Measurements from ENCODE around the gene ZSWIM6. TPM values are rescaled to one million over a fixed set of nuclear protein-coding genes. Genes with fewer than 3 reads are reported as not detected.
"Not testable (repeated sequence)": the region's sequence is repeated elsewhere in the genome, so short reads cannot be mapped to it uniquely, and the experiment has no call there.

Gene ZSWIM6
- total RNA-seq, 1 donor from 2014 or later: 20.7 TPM

GRCh38 chr5:61405511-61406295 is 73.6 kb downstream of the ZSWIM6 start:
- DNase-seq (ENCODE audit: extremely low spot score, unreplicated experiment): no peak
- Mint-ChIP-seq H3K4me3 (ENCODE audit: unreplicated experiment) (no peak overlapping the region), H3K27me3 (ENCODE audit: unreplicated experiment) (no peaks in the 10 kb centered on the region), H3K9me3 (ENCODE audit: unreplicated experiment) (no peaks in the 10 kb centered on the region), H3K27ac (ENCODE audit: unreplicated experiment) (no peak overlapping the region), H3K4me1 (ENCODE audit: unreplicated experiment) (peaks cover 68% of the 10 kb centered on the region), H3K36me3 (ENCODE audit: unreplicated experiment) (no peaks in the 10 kb centered on the region)
- TF ChIP-seq CTCF (IDR thresholded peaks at IDR 0.05): no peak

GRCh38 chr5:61406497-61406896 is 74.4 kb downstream of the ZSWIM6 start:
- DNase-seq (ENCODE audit: extremely low spot score, unreplicated experiment); H3K36me3 Mint-ChIP-seq (ENCODE audit: unreplicated experiment); H3K27ac Mint-ChIP-seq (ENCODE audit: unreplicated experiment); H3K9me3 Mint-ChIP-seq (ENCODE audit: unreplicated experiment); H3K27me3 Mint-ChIP-seq (ENCODE audit: unreplicated experiment); H3K4me3 Mint-ChIP-seq (ENCODE audit: unreplicated experiment): not testable (repeated sequence)
- peaks cover 70% of the 10 kb centered on the region for H3K4me1 Mint-ChIP-seq (ENCODE audit: unreplicated experiment)

- TF ChIP-seq CTCF (IDR thresholded peaks at IDR 0.05): no peak
- H3K9me3 Mint-ChIP-seq (ENCODE audit: unreplicated experiment): no peaks in the 10 kb centered on the region
- no peaks in the 10 kb centered on the region for H3K36me3 Mint-ChIP-seq (ENCODE audit: unreplicated experiment)
- peak overlapping the region; percentile 89 for H3K27ac Mint-ChIP-seq (ENCODE audit: unreplicated experiment)
- DNase-seq (ENCODE audit: extremely low spot score, unreplicated experiment): no peak
- H3K27me3 Mint-ChIP-seq (ENCODE audit: unreplicated experiment): no peaks in the 10 kb centered on the region
- peaks cover 66% of the 10 kb centered on the region for H3K4me1 Mint-ChIP-seq (ENCODE audit: unreplicated experiment)
- H3K4me3 Mint-ChIP-seq (ENCODE audit: unreplicated experiment): peak overlapping the region; percentile 74
Observed at GRCh38 chr5:61407706-61408270, 75.7 kb downstream of the ZSWIM6 start.

GRCh38 chr5:61408476-61409168 is 76.6 kb downstream of the ZSWIM6 start:
- TF ChIP-seq CTCF (IDR thresholded peaks at IDR 0.05): no peak
- H3K36me3 Mint-ChIP-seq (ENCODE audit: unreplicated experiment): no peaks in the 10 kb centered on the region
- H3K4me1 Mint-ChIP-seq (ENCODE audit: unreplicated experiment): peaks cover 58% of the 10 kb centered on the region
- no peaks in the 10 kb centered on the region for H3K27me3 Mint-ChIP-seq (ENCODE audit: unreplicated experiment)
- H3K27ac Mint-ChIP-seq (ENCODE audit: unreplicated experiment): peak overlapping the region; percentile 89
- DNase-seq (ENCODE audit: extremely low spot score, unreplicated experiment): peak; percentile 99
- H3K9me3 Mint-ChIP-seq (ENCODE audit: unreplicated experiment): no peaks in the 10 kb centered on the region
- H3K4me3 Mint-ChIP-seq (ENCODE audit: unreplicated experiment): peak overlapping the region; percentile 74

- TF ChIP-seq CTCF (IDR thresholded peaks at IDR 0.05): no peak
- no peaks in the 10 kb centered on the region for H3K9me3 Mint-ChIP-seq (ENCODE audit: unreplicated experiment)
- H3K27me3 Mint-ChIP-seq (ENCODE audit: unreplicated experiment): no peaks in the 10 kb centered on the region
- peaks cover 3% of the 10 kb centered on the region for H3K36me3 Mint-ChIP-seq (ENCODE audit: unreplicated experiment)
- H3K4me3 Mint-ChIP-seq (ENCODE audit: unreplicated experiment): peak overlapping the region; percentile 74
- DNase-seq (ENCODE audit: extremely low spot score, unreplicated experiment): no peak
- H3K4me1 Mint-ChIP-seq (ENCODE audit: unreplicated experiment): peaks cover 59% of the 10 kb centered on the region
- peak overlapping the region; percentile 89 for H3K27ac Mint-ChIP-seq (ENCODE audit: unreplicated experiment)
Observed at GRCh38 chr5:61409568-61409967, 77.5 kb downstream of the ZSWIM6 start.

Measured in osteocyte (in vitro differentiated cells).